GM06990 (cell line): ENCODE data around the gene MFAP1.
"Not testable (repeated sequence)": the region's sequence is repeated elsewhere in the genome, so short reads cannot be mapped to it uniquely, and the experiment has no call there.

Source experiments
- DNase-seq: peaks from one replicate; pipeline ENCODE4 v3.0.0-alpha.2; 2011; ENCODE audit not compliant: insufficient read length; ENCODE audit errors: extremely low read depth
- H3K27me3 ChIP-seq: replicated peaks from 2 replicates; pipeline ENCODE4 v1.6.0; 2011; ENCODE audit warnings: low read length; ENCODE audit not compliant: control insufficient read depth, insufficient read depth
- H3K36me3 ChIP-seq: 2 replicates; pipeline ENCODE4 v1.5.1; 2011; ENCODE audit warnings: low read length; ENCODE audit not compliant: control insufficient read depth, insufficient read depth
- H3K4me3 ChIP-seq: replicated peaks from 2 replicates; pipeline ENCODE4 v1.5.1; 2011; ENCODE audit warnings: low read depth, mild to moderate bottlenecking, control low read depth, low read length
- CTCF ChIP-seq: IDR thresholded peaks from 2 replicates; pipeline ENCODE4 v1.5.1; 2011; ENCODE audit warnings: low read length, control low read depth, mild to moderate bottlenecking, inconsistent platforms; ENCODE audit not compliant: insufficient read depth, poor library complexity, severe bottlenecking

Gene MFAP1

GRCh38 chr15:43867096-43867495 lies 42.6 kb upstream of the MFAP1 start:
- no peak for DNase-seq
- no peak for TF ChIP-seq CTCF
- H3K36me3 ChIP-seq, result peaks cover 7% of the 10 kb centered on the region
- no peak overlapping the region for H3K4me3 ChIP-seq
- H3K27me3 ChIP-seq, result no peaks in the 10 kb centered on the region

GRCh38 chr15:43866636-43867035 lies 42.1 kb upstream of the MFAP1 start:
- not testable (repeated sequence) for DNase-seq, H3K36me3 ChIP-seq, H3K27me3 ChIP-seq, H3K4me3 ChIP-seq

GRCh38 chr15:43859546-43859945 lies 35.1 kb upstream of the MFAP1 start:
- Histone ChIP-seq H3K36me3 (peaks cover 2% of the 10 kb centered on the region; the same call in 1 of the 2 replicates), H3K27me3 (no peaks in the 10 kb centered on the region), H3K4me3 (no peak overlapping the region)
- no peak for TF ChIP-seq CTCF
- DNase-seq, result no peak

- TF ChIP-seq CTCF, result no peak
- Histone ChIP-seq H3K36me3 (peaks cover 4% of the 10 kb centered on the region), H3K27me3 (no peaks in the 10 kb centered on the region), H3K4me3 (no peak overlapping the region)
- no peak for DNase-seq
These were observed 30.3 kb upstream of the MFAP1 start for GRCh38 chr15:43854801-43855200.

GRCh38 chr15:43852607-43853006 lies 28.1 kb upstream of the MFAP1 start:
- Histone ChIP-seq H3K4me3 (no peak overlapping the region), H3K36me3 (peaks cover 4% of the 10 kb centered on the region), H3K27me3 (no peaks in the 10 kb centered on the region)
- DNase-seq, result no peak
- TF ChIP-seq CTCF, result no peak

GRCh38 chr15:43851251-43851650 lies 26.8 kb upstream of the MFAP1 start:
- TF ChIP-seq CTCF, result no peak
- Histone ChIP-seq H3K36me3 (peaks cover 4% of the 10 kb centered on the region), H3K4me3 (no peak overlapping the region), H3K27me3 (no peaks in the 10 kb centered on the region)
- no peak for DNase-seq
